HepG2 (cell line): Measurements from ENCODE around the gene SNRPB2. TPM values are rescaled to one million over a fixed set of nuclear protein-coding genes. Genes with fewer than 3 reads are reported as not detected.
A peak's percentile ranks its signal among the peaks of the same experiment; 100 is the strongest.

Experiments used
- BRCA1 ChIP-seq: sonication (generic); formaldehyde crosslinking; IDR thresholded peaks from 2 replicates; pipeline ENCODE4 v1.4.0; 2020; ENCODE audit warnings: missing genetic modification reagents
- JARID2 ChIP-seq: sonication (generic); formaldehyde crosslinking; IDR thresholded peaks from 2 replicates; pipeline ENCODE4 v1.8.1; 2023; ENCODE audit warnings: missing genetic modification reagents, inconsistent platforms; ENCODE audit not compliant: insufficient replicate concordance
- KAT8 ChIP-seq: IDR thresholded peaks from 2 replicates; pipeline ENCODE4 v1.6.1; 2016; ENCODE audit warnings: missing genetic modification reagents, missing compliant biosample characterization
- MAFK ChIP-seq, 2 experiments: IDR thresholded peaks in 1 of 2; conservative IDR thresholded peaks in 1 of 2; 2 replicates each; pipeline ENCODE4 v1.6.1; 2011; ENCODE audit warnings: improper control_type of control experiment in 2 of 2, low read length in 2 of 2
- MIER3 ChIP-seq: IDR thresholded peaks from 2 replicates; pipeline ENCODE4 v1.6.1; 2016; ENCODE audit warnings: missing compliant biosample characterization, borderline replicate concordance
- PHF21A ChIP-seq: sonication (generic); formaldehyde crosslinking; IDR thresholded peaks from 2 replicates; pipeline ENCODE4 v1.5.0; 2020; ENCODE audit warnings: mild to moderate bottlenecking, missing genetic modification reagents
- PHF5A ChIP-seq: IDR thresholded peaks from one replicate; pipeline ENCODE4 v1.6.1; 2018; ENCODE audit warnings: low read depth, missing genetic modification reagents; ENCODE audit not compliant: unreplicated experiment
- POGZ ChIP-seq: sonication (generic); formaldehyde crosslinking; IDR thresholded peaks from 2 replicates; pipeline ENCODE4 v1.4.0; 2020; ENCODE audit warnings: mild to moderate bottlenecking, missing genetic modification reagents
- RBAK ChIP-seq: sonication (generic); formaldehyde crosslinking; IDR thresholded peaks from 2 replicates; pipeline ENCODE4 v1.5.1; 2020; ENCODE audit warnings: mild to moderate bottlenecking, missing genetic modification reagents
- RNF2 ChIP-seq: fragments of 450-650 bp; conservative IDR thresholded peaks from 2 replicates; pipeline ENCODE4 v1.6.1; 2016; ENCODE audit warnings: low read depth
- STAG1 ChIP-seq: sonication (generic); formaldehyde crosslinking; IDR thresholded peaks from 2 replicates; pipeline ENCODE4 v1.4.0; 2020; ENCODE audit warnings: missing genetic modification reagents
- ZNF441 ChIP-seq: sonication (generic); formaldehyde crosslinking; IDR thresholded peaks from 2 replicates; pipeline ENCODE4 v1.7.0; 2021; ENCODE audit warnings: missing genetic modification reagents, borderline replicate concordance
- ZNF460 ChIP-seq: sonication (generic); formaldehyde crosslinking; IDR thresholded peaks from 2 replicates; pipeline ENCODE4 v1.5.1; 2020; ENCODE audit warnings: missing genetic modification reagents, mild to moderate bottlenecking, borderline replicate concordance
- polyA plus RNA-seq, 8 experiments: library from polyadenylated mRNA; depleted of rRNA in 3 of 8; stranded (reverse) in 7 of 8; unstranded in 1 of 8; fragments of >200 nt; fragmentation: Illumina TruSeq in 4 of 8; extraction: Trizol in 4 of 8; gene quantifications; 2 replicates each; pipeline versions ENCODE4 v1.2.1 to v1.2.3, GENCODE V29; 2011 to 2016; ENCODE audit warnings: low read depth in 4 of 8, missing spikeins in 1 of 8, mixed read lengths in 1 of 8; ENCODE audit not compliant: insufficient read depth in 1 of 8
- total RNA-seq, 5 experiments: library from RNA; depleted of rRNA; stranded (reverse); fragments of >200 nt; fragmentation: Illumina TruSeq; extraction: Trizol; gene quantifications; 2 replicates each; pipeline ENCODE4 v1.2.3, GENCODE V29; 2016; ENCODE audit warnings: low read depth in 1 of 5
- TF ChIP-seq, protein P1 (sequence below): sonication (generic); formaldehyde crosslinking; IDR thresholded peaks from 2 replicates; pipeline ENCODE4 v1.5.0; 2020; ENCODE audit warnings: mild to moderate bottlenecking, missing genetic modification reagents
- TF ChIP-seq, protein P2 (sequence below): sonication (generic); formaldehyde crosslinking; IDR thresholded peaks from 2 replicates; pipeline ENCODE4 v1.5.0; 2020; ENCODE audit warnings: mild to moderate bottlenecking, missing genetic modification reagents
- TF ChIP-seq, protein P3 (sequence below): sonication (generic); formaldehyde crosslinking; IDR thresholded peaks from 2 replicates; pipeline ENCODE4 v1.8.1; 2023; ENCODE audit warnings: mild to moderate bottlenecking, missing genetic modification reagents, borderline replicate concordance
- TF ChIP-seq, protein P4 (sequence below): sonication (generic); formaldehyde crosslinking; IDR thresholded peaks from 2 replicates; pipeline ENCODE4 v1.4.0; 2020; ENCODE audit warnings: missing genetic modification reagents
- TF ChIP-seq, protein P5 (sequence below): sonication (generic); formaldehyde crosslinking; IDR thresholded peaks from 2 replicates; pipeline ENCODE4 v1.4.0; 2020; ENCODE audit warnings: missing genetic modification reagents
- TF ChIP-seq, protein P6 (sequence below): sonication (generic); formaldehyde crosslinking; IDR thresholded peaks from 2 replicates; pipeline ENCODE4 v1.5.0; 2020; ENCODE audit warnings: mild to moderate bottlenecking, missing genetic modification reagents
- TF ChIP-seq, protein P7 (sequence below): sonication (generic); formaldehyde crosslinking; IDR thresholded peaks from 2 replicates; pipeline ENCODE4 v1.4.0; 2020; ENCODE audit warnings: missing genetic modification reagents, borderline replicate concordance

Gene SNRPB2
- total and polyA plus RNA-seq, 2 of the 13 experiments (the other 11 are each of a cell fraction or from before 2014, with no cell fraction given), result 107 to 204 TPM

DNA sequence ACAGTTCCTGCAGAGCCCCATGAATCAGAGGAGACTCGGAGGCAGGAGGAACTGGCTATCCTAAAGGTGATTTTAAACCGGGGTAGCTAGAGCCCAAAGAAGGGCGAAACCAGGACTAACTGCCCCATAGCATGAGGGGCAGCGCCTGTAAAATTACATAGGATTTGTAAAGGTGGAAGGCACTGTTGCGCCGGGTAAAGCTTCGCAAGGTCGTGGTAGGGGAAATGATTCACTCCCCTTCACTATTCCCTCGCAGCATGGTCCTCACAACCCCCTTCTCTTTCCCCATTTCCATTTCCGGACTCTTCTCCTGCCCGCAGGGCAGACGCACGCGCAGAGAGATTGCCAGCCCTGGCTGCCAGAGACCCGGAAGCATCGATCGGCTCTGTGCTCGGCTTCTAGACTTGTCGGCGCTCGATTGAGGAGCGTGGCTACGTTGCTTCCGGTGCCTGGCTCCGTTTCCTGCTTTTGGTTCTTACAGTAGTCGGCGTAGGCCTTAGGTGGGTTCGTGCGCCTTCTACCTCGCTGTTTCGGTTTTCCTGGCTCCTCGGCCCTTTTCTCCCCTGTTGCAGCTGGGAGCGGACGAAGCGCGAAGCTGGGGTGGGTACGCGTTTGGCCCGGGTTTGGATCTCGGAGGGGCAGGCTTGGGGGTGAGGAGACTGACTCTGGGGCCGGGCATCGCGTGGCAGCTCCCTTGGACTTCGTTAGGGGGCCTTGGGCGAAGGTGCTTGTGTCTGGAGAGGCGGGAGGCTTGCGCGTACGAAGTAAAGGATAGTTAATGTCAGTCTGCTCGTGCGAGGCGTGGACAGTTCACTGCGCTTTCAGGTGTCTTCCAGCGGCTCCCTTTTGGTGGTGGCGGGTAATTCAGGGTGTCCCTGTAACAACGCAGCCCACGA, at the start of gene SNRPB2 (continued):
- TF ChIP-seq, protein P1, sequence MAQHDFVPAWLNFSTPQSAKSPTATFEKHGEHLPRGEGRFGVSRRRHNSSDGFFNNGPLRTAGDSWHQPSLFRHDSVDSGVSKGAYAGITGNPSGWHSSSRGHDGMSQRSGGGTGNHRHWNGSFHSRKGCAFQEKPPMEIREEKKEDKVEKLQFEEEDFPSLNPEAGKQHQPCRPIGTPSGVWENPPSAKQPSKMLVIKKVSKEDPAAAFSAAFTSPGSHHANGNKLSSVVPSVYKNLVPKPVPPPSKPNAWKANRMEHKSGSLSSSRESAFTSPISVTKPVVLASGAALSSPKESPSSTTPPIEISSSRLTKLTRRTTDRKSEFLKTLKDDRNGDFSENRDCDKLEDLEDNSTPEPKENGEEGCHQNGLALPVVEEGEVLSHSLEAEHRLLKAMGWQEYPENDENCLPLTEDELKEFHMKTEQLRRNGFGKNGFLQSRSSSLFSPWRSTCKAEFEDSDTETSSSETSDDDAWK (CRISPR knock-in tag), result no peak
- TF ChIP-seq, protein P2, sequence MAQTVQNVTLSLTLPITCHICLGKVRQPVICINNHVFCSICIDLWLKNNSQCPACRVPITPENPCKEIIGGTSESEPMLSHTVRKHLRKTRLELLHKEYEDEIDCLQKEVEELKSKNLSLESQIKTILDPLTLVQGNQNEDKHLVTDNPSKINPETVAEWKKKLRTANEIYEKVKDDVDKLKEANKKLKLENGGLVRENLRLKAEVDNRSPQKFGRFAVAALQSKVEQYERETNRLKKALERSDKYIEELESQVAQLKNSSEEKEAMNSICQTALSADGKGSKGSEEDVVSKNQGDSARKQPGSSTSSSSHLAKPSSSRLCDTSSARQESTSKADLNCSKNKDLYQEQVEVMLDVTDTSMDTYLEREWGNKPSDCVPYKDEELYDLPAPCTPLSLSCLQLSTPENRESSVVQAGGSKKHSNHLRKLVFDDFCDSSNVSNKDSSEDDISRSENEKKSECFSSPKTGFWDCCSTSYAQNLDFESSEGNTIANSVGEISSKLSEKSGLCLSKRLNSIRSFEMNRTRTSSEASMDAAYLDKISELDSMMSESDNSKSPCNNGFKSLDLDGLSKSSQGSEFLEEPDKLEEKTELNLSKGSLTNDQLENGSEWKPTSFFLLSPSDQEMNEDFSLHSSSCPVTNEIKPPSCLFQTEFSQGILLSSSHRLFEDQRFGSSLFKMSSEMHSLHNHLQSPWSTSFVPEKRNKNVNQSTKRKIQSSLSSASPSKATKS (CRISPR knock-in tag), result peak; percentile 92; the same call in 1 of the 2 replicates
- TF ChIP-seq, protein P3, sequence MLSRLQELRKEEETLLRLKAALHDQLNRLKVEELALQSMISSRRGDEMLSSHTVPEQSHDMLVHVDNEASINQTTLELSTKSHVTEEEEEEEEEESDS, result no peak
- TF ChIP-seq ZNF441 (CRISPR knock-in tag), result peak; percentile 90
- TF ChIP-seq, protein P4, sequence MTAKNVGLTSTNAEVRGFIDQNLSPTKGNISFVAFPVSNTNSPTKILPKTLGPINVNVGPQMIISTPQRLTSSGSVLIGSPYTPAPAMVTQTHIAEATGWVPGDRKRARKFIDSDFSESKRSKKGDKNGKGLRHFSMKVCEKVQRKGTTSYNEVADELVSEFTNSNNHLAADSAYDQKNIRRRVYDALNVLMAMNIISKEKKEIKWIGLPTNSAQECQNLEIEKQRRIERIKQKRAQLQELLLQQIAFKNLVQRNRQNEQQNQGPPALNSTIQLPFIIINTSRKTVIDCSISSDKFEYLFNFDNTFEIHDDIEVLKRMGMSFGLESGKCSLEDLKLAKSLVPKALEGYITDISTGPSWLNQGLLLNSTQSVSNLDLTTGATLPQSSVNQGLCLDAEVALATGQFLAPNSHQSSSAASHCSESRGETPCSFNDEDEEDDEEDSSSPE (CRISPR knock-in tag), result peak; percentile 82
- TF ChIP-seq, protein P5, sequence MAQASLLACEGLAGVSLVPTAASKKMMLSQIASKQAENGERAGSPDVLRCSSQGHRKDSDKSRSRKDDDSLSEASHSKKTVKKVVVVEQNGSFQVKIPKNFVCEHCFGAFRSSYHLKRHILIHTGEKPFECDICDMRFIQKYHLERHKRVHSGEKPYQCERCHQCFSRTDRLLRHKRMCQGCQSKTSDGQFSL (CRISPR knock-in tag), result peak; percentile 72
- TF ChIP-seq, protein P6, sequence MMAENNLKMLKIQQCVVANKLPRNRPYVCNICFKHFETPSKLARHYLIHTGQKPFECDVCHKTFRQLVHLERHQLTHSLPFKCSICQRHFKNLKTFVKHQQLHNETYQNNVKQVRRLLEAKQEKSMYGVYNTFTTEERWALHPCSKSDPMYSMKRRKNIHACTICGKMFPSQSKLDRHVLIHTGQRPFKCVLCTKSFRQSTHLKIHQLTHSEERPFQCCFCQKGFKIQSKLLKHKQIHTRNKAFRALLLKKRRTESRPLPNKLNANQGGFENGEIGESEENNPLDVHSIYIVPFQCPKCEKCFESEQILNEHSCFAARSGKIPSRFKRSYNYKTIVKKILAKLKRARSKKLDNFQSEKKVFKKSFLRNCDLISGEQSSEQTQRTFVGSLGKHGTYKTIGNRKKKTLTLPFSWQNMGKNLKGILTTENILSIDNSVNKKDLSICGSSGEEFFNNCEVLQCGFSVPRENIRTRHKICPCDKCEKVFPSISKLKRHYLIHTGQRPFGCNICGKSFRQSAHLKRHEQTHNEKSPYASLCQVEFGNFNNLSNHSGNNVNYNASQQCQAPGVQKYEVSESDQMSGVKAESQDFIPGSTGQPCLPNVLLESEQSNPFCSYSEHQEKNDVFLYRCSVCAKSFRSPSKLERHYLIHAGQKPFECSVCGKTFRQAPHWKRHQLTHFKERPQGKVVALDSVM (CRISPR knock-in tag), result peak; percentile 79
- TF ChIP-seq PHF5A (CRISPR knock-in tag), result peak; percentile 55
- peak; percentile 96 for TF ChIP-seq RNF2
- TF ChIP-seq JARID2, result peak; percentile 94
- TF ChIP-seq ZNF460 (CRISPR knock-in tag), result peak; percentile 28; the same call in 1 of the 2 replicates
- peak; percentile 15 to 89; a peak in 2 of 4 replicates for TF ChIP-seq MAFK (conservative IDR thresholded peaks at IDR 0.05 in 1 of 2, IDR thresholded peaks at IDR 0.05 in 1 of 2; ENCODE audit: low read length in 2 of 2)
- TF ChIP-seq POGZ (CRISPR knock-in tag), result peak; percentile 99
- no peak for TF ChIP-seq STAG1 (CRISPR knock-in tag)
- TF ChIP-seq, protein P7, sequence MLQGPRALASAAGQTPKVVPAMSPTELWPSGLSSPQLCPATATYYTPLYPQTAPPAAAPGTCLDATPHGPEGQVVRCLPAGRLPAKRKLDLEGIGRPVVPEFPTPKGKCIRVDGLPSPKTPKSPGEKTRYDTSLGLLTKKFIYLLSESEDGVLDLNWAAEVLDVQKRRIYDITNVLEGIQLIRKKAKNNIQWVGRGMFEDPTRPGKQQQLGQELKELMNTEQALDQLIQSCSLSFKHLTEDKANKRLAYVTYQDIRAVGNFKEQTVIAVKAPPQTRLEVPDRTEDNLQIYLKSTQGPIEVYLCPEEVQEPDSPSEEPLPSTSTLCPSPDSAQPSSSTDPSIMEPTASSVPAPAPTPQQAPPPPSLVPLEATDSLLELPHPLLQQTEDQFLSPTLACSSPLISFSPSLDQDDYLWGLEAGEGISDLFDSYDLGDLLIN (CRISPR knock-in tag), result 0 out of 2 replicates have a peak, but pooled peaks have one; percentile 5
- TF ChIP-seq BRCA1 (CRISPR knock-in tag), result peak; percentile 83
- TF ChIP-seq RBAK (CRISPR knock-in tag), result no peak
- TF ChIP-seq MIER3 (CRISPR knock-in tag), result peak; percentile 98; the same call in 1 of the 2 replicates
- peak; percentile 100 for TF ChIP-seq KAT8
- peak; percentile 63 for TF ChIP-seq PHF21A (CRISPR knock-in tag)
